Measurements from ENCODE around the gene SERPINA7. TPM values are rescaled to one million over a fixed set of nuclear protein-coding genes. Genes with fewer than 3 reads are reported as not detected.

Gene SERPINA7
- total and polyA plus RNA-seq, 2 of the 13 experiments (the other 11 are each of a cell fraction or from before 2014, with no cell fraction given): 315 to 456 TPM

- TF ChIP-seq ZNF644 (CRISPR knock-in tag; IDR thresholded peaks at IDR 0.05; ENCODE audit: low read depth): 0 out of 2 replicates have a peak, but pooled peaks have one; percentile 42
- TF ChIP-seq JUND (CRISPR knock-in tag; IDR thresholded peaks at IDR 0.05): no peak
- TF ChIP-seq ZNF280B (CRISPR knock-in tag; IDR thresholded peaks at IDR 0.05; ENCODE audit: borderline replicate concordance): no peak
Measured at GRCh38 chrX:106014119-106014775, 24.3 kb downstream of the SERPINA7 start (continued).

DNA sequence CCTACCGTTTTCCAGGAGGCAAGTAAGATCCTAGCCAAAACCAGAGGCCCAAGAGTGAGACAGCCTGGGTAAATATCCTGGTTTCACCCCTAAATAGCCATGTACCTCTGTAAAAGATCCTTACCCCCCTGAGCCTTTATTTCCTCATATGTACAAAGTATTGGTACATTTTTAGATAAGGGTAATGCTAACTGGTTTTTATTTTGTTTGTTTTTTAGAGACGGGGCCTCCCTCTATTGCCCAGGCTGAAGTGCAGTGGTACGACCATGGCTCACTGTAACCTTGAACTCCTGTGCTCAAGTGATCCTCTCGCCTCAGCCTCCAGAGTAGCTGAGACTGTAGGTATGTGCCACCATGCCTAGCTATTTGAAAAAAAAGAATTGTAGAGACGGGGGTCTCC lies 29.4 kb downstream of the SERPINA7 start:
- Histone ChIP-seq H3K9ac (ENCODE audit: insufficient read depth, low read depth, low read length) (no peak overlapping the region), H3K4me1 (ENCODE audit: insufficient read depth, low read length) (peaks cover 64% of the 10 kb centered on the region), H3K4me3 (replicated peaks in 1 of 3; ENCODE audit: insufficient read depth in 1 of 3, low read depth in 2 of 3, low read length in 3 of 3) (no peak overlapping the region), H3K36me3 (replicated peaks in 1 of 2; ENCODE audit: control insufficient read depth in 1 of 2, insufficient read depth in 2 of 2, low read length in 2 of 2) (no peaks in the 10 kb centered on the region), H3K27me3 (ENCODE audit: control insufficient read depth in 1 of 2, insufficient read depth in 2 of 2, low read length in 2 of 2) (no peaks in the 10 kb centered on the region), H3K27ac (ENCODE audit: extremely low read length, insufficient read depth, low read length) (peak overlapping the region; percentile 33), H3K9me3 (ENCODE audit: low read length) (peaks cover 14% of the 10 kb centered on the region), H3K79me2 (ENCODE audit: insufficient read depth, low read length) (no peaks in the 10 kb centered on the region), H3K4me2 (ENCODE audit: low read depth, low read length) (peak overlapping the region; percentile 27; the same call in 1 of the 2 replicates), H2AFZ (ENCODE audit: low read length) (no peak overlapping the region), H4K20me1 (ENCODE audit: insufficient read depth, low read length) (no peaks in the 10 kb centered on the region)
- ATAC-seq: no peak
- FAIRE-seq: no peak
- in situ Hi-C loops (cut with HindIII; ENCODE audit: extremely low pct_ligation_motif_present, low pct_unique_long_range_greater_than_20kb): no loop called here
- 29% methylated on average over 5 of the region's 5 CpGs for WGBS (ENCODE audit: low lambda C conversion rate)
- no TSS peak for BruUV-seq (replicated peaks)
- POLR2A ChIA-PET: interaction anchor here (1.2 to 1.3 kb wide), 2 partner anchors 29 to 717 kb away, joined by 3 to 8 read pairs; partner anchors contain the start of genes RNF128 and SERPINA7
- CTCF ChIA-PET (ENCODE audit: low intra/inter-chr PET ratio, low total read pairs): no interaction called here
- intact Hi-C loops (cut with micrococcal nuclease; ENCODE audit: unreplicated experiment): no loop called here
- DNase-seq (ENCODE audit: low spot score): no peak
- TF ChIP-seq PITX1 (CRISPR knock-in tag; IDR thresholded peaks at IDR 0.05) (peak; percentile 26; the same call in 1 of the 2 replicates), SOX13 (IDR thresholded peaks at IDR 0.05) (no peak), SOX13 (CRISPR knock-in tag; conservative IDR thresholded peaks at IDR 0.05 in 1 of 2, IDR thresholded peaks at IDR 0.05 in 1 of 2) (peak in 1 of 2 experiments; percentile 34; a peak in 1 of 4 replicates), ZNF619 (CRISPR knock-in tag; IDR thresholded peaks at IDR 0.05) (no peak), PTBP1 (IDR thresholded peaks at IDR 0.05; ENCODE audit: low read depth, low read length, poor library complexity, severe bottlenecking) (no peak), GATAD2A (CRISPR knock-in tag; IDR thresholded peaks at IDR 0.05) (peak; percentile 25; the same call in 1 of the 2 replicates), NCOA2 (CRISPR knock-in tag; IDR thresholded peaks at IDR 0.05) (peak; percentile 66), HDAC1 (CRISPR knock-in tag; IDR thresholded peaks at IDR 0.05) (peak; percentile 28; the same call in 1 of the 2 replicates), DDIT3 (CRISPR knock-in tag; IDR thresholded peaks at IDR 0.05) (no peak), HNF4A (CRISPR knock-in tag; IDR thresholded peaks at IDR 0.05) (peak; percentile 56), ISL2 (CRISPR knock-in tag; IDR thresholded peaks at IDR 0.05) (peak; percentile 54; the same call in 1 of the 2 replicates), FOXA3 (CRISPR knock-in tag; IDR thresholded peaks at IDR 0.05) (peak; percentile 21; the same call in 1 of the 2 replicates)
- TF ChIP-seq, protein P1, sequence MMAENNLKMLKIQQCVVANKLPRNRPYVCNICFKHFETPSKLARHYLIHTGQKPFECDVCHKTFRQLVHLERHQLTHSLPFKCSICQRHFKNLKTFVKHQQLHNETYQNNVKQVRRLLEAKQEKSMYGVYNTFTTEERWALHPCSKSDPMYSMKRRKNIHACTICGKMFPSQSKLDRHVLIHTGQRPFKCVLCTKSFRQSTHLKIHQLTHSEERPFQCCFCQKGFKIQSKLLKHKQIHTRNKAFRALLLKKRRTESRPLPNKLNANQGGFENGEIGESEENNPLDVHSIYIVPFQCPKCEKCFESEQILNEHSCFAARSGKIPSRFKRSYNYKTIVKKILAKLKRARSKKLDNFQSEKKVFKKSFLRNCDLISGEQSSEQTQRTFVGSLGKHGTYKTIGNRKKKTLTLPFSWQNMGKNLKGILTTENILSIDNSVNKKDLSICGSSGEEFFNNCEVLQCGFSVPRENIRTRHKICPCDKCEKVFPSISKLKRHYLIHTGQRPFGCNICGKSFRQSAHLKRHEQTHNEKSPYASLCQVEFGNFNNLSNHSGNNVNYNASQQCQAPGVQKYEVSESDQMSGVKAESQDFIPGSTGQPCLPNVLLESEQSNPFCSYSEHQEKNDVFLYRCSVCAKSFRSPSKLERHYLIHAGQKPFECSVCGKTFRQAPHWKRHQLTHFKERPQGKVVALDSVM (CRISPR knock-in tag; IDR thresholded peaks at IDR 0.05): peak; percentile 91

All from HepG2 (cell line).